Fibroblast of skin of scalp (primary cell): ENCODE results near the gene TBX19.

Experiments used
- DNase-seq: peaks from one replicate; pipeline ENCODE4 v3.0.0-alpha.2; 2013

Gene TBX19

GRCh38 chr1:168281603-168282325 lies 1.1 kb downstream of the TBX19 start:
- DNase-seq: no peak

GRCh38 chr1:168285521-168285790 lies 4.8 kb downstream of the TBX19 start:
- DNase-seq: no peak

DNA sequence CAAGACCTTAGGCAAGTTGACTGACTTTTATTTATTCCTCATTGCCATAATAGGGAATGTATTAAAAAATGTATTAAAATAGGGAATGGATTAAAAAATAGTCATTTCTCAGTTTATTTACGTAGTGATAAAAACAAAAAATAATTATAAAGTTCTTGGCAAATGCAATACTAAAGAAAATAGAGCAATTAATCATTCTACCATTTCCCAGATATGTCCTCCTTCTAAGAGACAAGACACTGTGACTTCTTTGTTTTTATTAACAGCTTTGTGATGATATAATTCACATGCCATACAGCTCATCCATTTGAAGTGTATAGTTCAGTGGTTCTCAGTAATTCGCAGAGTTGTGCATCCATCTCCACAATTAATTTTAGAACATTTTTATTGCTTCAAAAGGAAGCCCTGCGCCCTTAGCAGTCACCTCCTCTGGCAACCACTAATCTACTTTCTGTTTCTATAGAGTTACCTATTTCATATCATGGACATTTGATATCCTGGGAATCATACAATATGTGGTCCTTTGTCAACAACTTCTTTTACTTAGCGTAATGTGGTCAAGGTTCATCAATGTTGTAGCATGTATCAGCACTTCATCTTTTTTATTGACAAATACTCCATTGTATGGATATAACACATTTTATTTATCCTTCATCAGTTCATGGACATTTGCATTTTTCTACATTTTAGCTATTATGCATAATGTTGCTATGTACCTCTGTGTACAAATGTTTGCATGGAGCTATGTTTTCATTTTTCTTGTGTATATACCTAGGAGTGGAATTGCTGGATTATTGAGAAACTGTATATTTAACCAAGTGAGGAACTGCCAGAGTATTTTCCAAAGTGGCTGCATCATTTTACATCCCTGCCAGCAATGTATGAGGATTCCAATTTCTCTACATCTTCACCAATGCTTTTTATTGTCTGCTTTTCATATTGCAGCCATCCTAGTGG lies 5.6 kb downstream of the TBX19 start:
- no peak for DNase-seq

- peak; percentile 41 for DNase-seq
Observed at GRCh38 chr1:168287237-168287664, 6.6 kb downstream of the TBX19 start.

GRCh38 chr1:168288311-168289052 lies 7.8 kb downstream of the TBX19 start:
- DNase-seq: peak; percentile 22

GRCh38 chr1:168291222-168291837 lies 10.7 kb downstream of the TBX19 start:
- no peak for DNase-seq

DNA sequence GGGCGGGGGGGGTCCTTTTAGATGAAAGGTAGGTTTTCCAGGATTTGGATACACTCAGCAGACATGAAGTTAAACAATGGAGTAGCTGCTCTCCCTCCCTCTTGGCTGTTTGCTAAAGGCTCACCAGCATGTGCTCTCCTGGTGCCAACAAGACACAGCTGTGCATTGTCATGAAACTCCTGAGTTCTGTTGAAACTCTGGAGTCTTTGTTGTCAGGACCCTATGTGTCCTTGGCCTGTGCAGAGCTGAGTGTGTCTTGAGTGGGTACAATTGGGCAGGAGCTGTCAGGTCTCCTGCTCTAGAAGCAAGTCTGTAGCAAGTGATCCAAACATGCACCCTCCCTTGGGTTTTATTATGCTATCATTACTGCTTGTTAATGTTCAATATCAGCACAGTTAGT lies 12.7 kb downstream of the TBX19 start:
- DNase-seq: no peak

DNA sequence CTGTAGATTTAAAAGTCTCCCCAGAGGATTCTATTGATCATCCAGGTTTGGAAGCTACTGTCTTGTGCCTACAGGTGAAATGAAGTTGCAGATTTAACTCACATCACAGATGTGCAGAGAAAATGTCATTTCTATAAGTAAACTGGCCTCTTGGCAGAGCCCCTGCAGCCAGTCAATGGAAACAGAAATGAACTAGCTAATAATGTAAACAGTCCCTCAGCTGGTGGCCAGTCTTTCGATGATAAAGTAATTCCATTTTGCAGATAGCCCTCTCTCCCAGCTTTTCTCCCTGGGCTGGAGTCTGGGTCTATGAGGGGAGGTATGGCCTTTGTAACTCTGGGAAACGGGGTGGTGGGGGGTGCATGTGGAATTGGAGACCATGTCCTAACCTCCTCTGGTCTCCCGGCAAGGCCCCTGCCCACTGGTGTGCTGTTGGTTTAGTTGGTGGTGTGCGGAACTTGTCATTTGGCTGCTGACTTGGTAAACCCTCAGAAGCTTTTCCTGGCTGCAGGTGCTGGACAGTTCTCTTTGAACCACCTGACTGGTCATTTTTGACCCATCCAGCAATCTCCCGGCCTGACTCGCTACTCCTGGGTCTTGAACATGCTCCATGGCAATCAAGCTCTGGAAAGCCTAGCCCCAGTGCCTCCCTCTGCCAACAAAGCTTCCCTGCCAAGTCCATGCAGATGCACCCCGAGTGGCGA lies 14.9 kb downstream of the TBX19 start:
- no peak for DNase-seq

DNA sequence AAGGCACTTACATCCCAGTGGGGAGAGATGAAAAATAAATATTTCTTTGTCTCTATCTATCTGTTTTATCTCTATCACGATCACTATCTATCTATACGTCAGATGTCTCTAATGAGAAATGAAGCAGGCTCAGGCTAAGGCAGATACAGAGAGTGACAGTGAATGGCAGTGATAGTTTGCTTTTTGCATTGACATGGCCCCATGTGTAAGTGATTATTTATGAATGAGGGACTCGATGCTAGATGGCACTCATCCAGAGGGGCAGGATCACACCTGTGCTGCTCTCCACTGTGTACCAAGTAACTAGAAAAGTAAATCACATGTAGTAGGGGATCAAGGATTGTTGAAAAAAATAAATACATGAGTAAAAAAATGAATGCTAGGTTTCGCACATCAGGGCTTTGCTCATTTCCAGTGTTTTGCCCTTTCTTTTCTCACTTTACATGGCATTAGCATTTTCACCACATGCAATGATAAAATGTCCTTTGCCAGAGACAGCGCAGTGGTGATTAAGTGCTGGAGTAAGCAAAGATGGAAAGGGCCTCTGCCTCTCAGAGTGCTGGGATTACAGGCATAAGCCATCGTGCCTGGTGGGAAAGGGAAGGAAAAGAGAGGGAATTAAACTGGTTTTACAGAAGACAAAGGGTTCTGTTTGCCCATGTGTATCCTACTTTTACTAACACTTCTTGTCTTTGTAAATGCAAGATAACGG lies 16.5 kb downstream of the TBX19 start:
- no peak for DNase-seq

- DNase-seq: no peak
Observed at GRCh38 chr1:168298446-168298845, 17.8 kb downstream of the TBX19 start.

- no peak for DNase-seq
Observed at GRCh38 chr1:168300626-168301025, 19.9 kb downstream of the TBX19 start.

DNA sequence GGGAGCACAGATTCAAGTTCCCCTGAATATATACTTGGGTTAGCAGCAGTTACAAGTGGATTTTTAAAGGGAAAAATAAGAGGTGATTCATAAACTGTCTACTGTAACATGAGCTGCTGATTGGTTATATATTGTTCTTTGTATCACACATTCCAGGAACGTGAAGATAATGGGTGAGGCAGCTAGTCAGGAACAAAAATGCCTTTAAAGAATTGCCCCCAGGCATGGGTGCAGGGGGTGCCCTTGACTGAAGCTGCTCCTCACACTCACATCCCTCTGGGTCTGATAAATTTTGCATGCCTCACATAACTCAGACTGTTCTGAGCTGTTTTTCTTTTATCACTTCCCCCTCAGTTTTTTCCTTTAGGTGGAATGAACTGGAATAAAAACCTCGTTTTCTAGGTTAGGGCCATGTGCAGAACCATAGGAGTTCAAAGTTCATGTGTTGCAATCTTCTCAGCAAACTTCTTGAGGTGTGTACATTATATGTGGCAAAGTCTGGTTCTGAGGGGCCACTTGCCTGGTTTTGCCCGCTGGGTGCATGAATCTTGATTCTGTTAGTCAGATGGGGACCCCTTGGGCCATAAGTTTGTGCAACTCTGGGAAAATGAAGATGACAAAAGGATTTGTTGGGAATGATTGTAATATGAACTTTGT lies 21.1 kb downstream of the TBX19 start:
- peak; percentile 80 for DNase-seq

- DNase-seq: no peak
Observed at GRCh38 chr1:168303716-168304540, 23.3 kb downstream of the TBX19 start.

DNA sequence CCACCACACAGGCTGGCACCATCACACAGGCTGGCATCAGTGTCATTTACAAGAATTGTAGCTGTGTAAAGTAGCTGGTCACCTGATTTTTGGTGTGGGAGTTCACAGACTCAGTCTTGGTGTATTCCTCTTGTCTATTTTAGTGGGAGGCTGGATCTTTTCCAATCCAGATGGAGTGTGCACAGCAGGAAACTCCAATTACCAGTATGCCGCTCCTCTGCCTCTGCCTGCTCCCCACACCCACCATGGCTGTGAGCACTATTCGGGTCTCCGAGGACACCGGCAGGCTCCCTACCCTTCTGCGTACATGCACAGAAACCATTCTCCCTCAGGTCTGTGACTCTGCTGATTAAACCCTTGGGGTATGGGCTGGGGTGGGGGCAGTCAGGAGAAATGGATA lies 24.2 kb downstream of the TBX19 start:
- peak; percentile 4 for DNase-seq

DNA sequence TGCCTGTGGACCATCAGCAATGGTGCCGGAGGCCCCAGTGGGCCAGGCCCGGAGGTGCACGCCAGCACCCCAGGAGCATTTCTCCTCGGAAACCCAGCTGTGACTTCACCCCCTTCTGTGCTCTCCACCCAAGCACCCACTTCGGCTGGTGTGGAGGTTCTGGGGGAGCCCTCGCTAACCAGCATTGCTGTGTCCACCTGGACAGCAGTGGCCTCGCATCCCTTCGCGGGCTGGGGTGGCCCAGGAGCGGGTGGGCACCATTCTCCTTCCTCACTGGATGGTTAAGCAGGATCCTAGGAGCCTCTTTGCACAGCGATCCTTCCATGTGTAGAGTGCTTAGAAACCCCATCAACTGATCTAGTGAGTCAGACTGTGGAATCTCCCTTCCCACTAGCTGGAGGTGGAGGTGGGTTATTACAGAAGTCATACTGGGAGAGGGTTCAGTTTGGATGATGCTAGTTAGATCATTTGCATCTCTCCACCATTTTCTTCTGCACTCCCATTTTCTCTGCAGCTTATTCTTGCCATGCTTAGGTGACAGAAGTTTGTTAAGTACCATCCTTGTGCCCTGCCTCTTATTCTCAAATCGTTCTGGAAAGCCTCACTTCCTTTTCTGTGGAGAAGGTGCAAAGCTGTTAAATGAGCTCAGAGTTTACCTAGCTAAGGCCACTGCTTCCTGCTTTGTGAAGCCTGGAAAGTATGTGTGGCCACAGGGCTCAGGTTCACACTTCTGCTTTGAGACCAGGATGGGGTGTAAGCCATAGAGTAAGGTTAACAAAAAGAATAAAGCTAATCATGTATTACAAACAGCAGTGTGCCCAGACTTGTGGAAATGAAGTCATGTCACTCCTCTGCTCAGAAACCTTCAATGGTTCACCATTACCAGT lies 32.3 kb downstream of the TBX19 start:
- no peak for DNase-seq

DNA sequence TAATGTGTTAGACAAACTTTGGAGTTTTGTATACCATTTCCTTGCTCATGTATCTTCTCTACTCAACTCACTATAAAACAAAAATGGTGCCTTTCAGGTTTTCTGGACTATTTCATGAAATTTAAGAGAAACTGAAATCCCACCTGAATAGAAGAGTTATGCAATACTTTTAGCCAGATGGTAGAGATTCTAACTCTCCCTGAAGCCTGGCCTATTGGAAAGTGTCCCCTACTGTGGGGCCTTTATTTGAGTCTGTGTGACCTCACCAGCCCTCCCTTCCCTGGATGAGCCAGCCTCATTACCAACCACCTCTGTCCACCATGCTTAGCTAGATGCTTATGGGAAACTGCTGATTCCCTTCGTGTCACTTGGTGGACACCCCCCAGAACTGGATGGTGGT lies 35.5 kb downstream of the TBX19 start:
- DNase-seq: no peak

- DNase-seq: no peak
Observed at GRCh38 chr1:168317309-168317708, 36.6 kb downstream of the TBX19 start.

DNA sequence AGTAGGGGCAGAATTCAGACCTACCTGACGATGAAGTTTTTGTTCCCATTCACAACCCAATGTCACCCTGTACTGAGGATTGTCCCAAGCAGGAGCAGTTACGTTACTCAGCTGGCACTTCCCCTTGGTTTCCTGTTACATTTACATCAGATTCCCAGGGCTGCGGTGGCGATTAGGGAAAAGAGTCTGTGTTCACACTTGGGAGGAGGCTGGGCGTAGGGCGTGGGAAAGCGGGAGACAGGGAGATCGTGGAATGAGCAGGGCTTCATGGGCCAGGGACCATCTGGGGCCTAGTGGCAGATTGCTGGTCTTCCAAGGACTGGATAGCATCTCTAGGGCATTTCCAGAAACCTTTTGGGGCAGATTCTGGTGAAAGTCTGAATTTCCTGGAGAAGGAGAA lies 39.0 kb downstream of the TBX19 start:
- peak; percentile 24 for DNase-seq

DNA sequence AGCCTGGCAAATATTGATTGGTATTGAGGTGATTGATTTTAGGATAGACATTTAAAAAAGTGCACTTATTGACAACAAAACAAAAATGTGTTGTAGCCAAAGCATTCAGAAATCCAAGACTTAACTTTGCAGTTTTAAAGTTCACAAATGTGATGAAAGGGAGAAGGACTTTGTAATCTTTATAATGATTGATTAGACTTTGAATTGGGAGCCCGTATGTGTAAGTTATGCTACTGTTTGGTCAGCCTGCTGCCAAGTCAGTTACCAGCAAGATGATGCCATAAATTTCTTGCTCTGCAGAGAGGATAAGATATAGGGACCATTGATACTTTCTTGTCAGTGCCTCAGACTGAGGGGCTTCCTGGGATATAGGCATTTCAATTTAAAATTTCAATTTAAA lies 39.5 kb downstream of the TBX19 start:
- DNase-seq: no peak
